ENCODE measurements around the gene KL.

DNA sequence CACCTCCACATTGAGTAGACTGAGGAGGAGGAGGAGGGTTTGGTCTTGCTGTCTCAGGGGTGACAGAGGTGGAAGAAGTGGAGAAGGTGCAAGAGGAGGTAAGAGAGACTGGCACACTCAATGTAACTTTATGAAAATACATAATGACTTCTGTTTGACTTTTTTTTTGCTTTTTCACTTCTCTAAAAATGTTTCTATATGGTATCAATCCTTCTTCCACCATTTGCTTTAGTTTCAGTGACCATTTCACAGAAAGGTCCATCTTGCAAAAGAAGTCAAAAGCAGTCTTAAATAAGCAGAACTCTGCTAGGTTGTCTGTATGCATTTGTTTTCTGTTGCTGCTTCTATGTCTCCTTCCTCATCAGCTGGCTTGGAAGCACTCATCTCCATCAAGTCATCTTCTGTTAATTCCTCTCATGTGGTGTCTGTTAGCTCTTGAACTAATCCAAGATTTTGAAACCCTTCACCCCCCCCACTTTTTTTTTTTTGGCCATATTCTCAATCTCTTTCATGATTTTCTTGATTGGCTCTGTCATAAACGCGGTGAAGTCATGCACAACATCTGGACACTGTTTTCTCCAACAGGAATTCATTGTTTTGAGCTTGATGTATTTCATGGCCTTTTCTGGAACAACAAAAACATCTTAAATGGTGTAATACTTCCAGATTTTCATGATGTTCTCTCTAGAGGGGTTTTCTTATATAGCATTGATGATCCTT, 80.8 kb downstream of the KL start:
- TF ChIP-seq, protein P1, sequence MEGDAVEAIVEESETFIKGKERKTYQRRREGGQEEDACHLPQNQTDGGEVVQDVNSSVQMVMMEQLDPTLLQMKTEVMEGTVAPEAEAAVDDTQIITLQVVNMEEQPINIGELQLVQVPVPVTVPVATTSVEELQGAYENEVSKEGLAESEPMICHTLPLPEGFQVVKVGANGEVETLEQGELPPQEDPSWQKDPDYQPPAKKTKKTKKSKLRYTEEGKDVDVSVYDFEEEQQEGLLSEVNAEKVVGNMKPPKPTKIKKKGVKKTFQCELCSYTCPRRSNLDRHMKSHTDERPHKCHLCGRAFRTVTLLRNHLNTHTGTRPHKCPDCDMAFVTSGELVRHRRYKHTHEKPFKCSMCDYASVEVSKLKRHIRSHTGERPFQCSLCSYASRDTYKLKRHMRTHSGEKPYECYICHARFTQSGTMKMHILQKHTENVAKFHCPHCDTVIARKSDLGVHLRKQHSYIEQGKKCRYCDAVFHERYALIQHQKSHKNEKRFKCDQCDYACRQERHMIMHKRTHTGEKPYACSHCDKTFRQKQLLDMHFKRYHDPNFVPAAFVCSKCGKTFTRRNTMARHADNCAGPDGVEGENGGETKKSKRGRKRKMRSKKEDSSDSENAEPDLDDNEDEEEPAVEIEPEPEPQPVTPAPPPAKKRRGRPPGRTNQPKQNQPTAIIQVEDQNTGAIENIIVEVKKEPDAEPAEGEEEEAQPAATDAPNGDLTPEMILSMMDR (IDR thresholded peaks at IDR 0.05; ENCODE audit: control extremely low read depth in 1 of 3, insufficient read depth in 1 of 3, low read depth in 1 of 3, low read length in 3 of 3): no peak
- TF ChIP-seq FOSL1 (IDR thresholded peaks at IDR 0.05; ENCODE audit: insufficient read depth, low read depth, low read length) (no peak), RFX5 (IDR thresholded peaks at IDR 0.05; ENCODE audit: borderline replicate concordance, low read depth, low read length) (no peak), PHF8 (conservative IDR thresholded peaks at IDR 0.05; ENCODE audit: low read depth, low read length) (no peak), RXRA (IDR thresholded peaks at IDR 0.05; ENCODE audit: insufficient read depth, low read depth, low read length) (no peak)
